IMR-90 (cell line): Measurements from ENCODE around the gene LRRC36. TPM values are rescaled to one million over a fixed set of nuclear protein-coding genes. Genes with fewer than 3 reads are reported as not detected.

Source experiments
- ATAC-seq: fragments of 200-7000 bp; cut with Tn5 transposase; 2 replicates; pipeline ENCODE4 v1.9.1; 2020; ENCODE audit warnings: low read depth, mild to moderate bottlenecking, moderate library complexity
- BruUV-seq: library from RNA; stranded (reverse); fragments of 400-500 nt; replicated peaks from 2 replicates; lab custom pipeline; 2021; lab: Mats Ljungman, UMichigan
- CTCF ChIA-PET: fragments of 300-600 bp; formaldehyde crosslinking; extraction: SDS; loops from one replicate; lab custom pipeline; 2021; ENCODE audit warnings: antibody characterized with exemption; lab: Yijun Ruan, JAX
- POLR2A ChIA-PET: fragments of 300-600 bp; sonication (Branson Sonifier 250); formaldehyde crosslinking; loops from one replicate; lab custom pipeline; 2022; ENCODE audit warnings: antibody characterized with exemption; ENCODE audit not compliant: unreplicated experiment; lab: Charles Lee
- DNase-seq: peaks from one replicate; pipeline ENCODE4 v3.0.0; 2013
- H2AFZ ChIP-seq: replicated peaks from 2 replicates; pipeline ENCODE3; 2013; ENCODE audit warnings: low read length, mild to moderate bottlenecking; ENCODE audit not compliant: poor library complexity
- H2AK5ac ChIP-seq: 2 replicates; pipeline ENCODE4 v1.6.1; 2013; ENCODE audit warnings: low read depth, low read length, inconsistent platforms
- H2AK9ac ChIP-seq: replicated peaks from 2 replicates; pipeline ENCODE3; 2013; ENCODE audit warnings: mild to moderate bottlenecking, low read depth, low read length, moderate library complexity; ENCODE audit not compliant: poor library complexity
- H2BK120ac ChIP-seq: 2 replicates; pipeline ENCODE4 v1.6.1; 2013; ENCODE audit warnings: low read depth, low read length, inconsistent platforms
- H2BK15ac ChIP-seq: 3 replicates; pipeline ENCODE4 v1.6.1; 2013; ENCODE audit warnings: low read depth, low read length, inconsistent platforms
- H2BK20ac ChIP-seq: 2 replicates; pipeline ENCODE4 v1.6.1; 2013; ENCODE audit warnings: low read depth, mild to moderate bottlenecking, inconsistent platforms, low read length, moderate library complexity
- H2BK5ac ChIP-seq: 2 replicates; pipeline ENCODE4 v1.6.1; 2013; ENCODE audit warnings: mild to moderate bottlenecking, low read depth, low read length, inconsistent platforms; ENCODE audit not compliant: poor library complexity, severe bottlenecking
- H3K14ac ChIP-seq: replicated peaks from 2 replicates; pipeline ENCODE4 v1.6.1; 2013; ENCODE audit warnings: low read depth, low read length, inconsistent platforms
- H3K18ac ChIP-seq: 2 replicates; pipeline ENCODE4 v1.6.1; 2013; ENCODE audit warnings: low read depth, low read length, control low read depth
- H3K23ac ChIP-seq: 2 replicates; pipeline ENCODE4 v1.6.1; 2013; ENCODE audit warnings: low read depth, low read length, inconsistent platforms
- H3K27ac ChIP-seq: 2 replicates; pipeline ENCODE4 v1.5.1; 2013; ENCODE audit warnings: mild to moderate bottlenecking, control low read depth, low read length; ENCODE audit not compliant: insufficient read depth
- H3K27me3 ChIP-seq: 2 replicates; pipeline ENCODE4 v1.6.1; 2013; ENCODE audit warnings: low read length; ENCODE audit not compliant: control insufficient read depth, insufficient read depth
- H3K36me3 ChIP-seq: 2 replicates; pipeline ENCODE4 v1.6.1; 2013; ENCODE audit warnings: low read length, mixed read lengths; ENCODE audit not compliant: control insufficient read depth, insufficient read depth
- H3K4ac ChIP-seq: 2 replicates; pipeline ENCODE4 v1.6.1; 2013; ENCODE audit warnings: low read depth, low read length, inconsistent platforms
- H3K4me1 ChIP-seq: 2 replicates; pipeline ENCODE4 v1.6.1; 2013; ENCODE audit warnings: low read length, mixed read lengths; ENCODE audit not compliant: control insufficient read depth, insufficient read depth
- H3K4me2 ChIP-seq: 2 replicates; pipeline ENCODE4 v1.6.1; 2013; ENCODE audit warnings: low read depth, mild to moderate bottlenecking, control low read depth, low read length, moderate library complexity
- H3K4me3 ChIP-seq: 2 replicates; pipeline ENCODE4 v1.5.1; 2013; ENCODE audit warnings: low read depth, mild to moderate bottlenecking, control low read depth, low read length, moderate library complexity; ENCODE audit not compliant: insufficient read depth
- H3K56ac ChIP-seq: 2 replicates; pipeline ENCODE4 v1.6.1; 2013; ENCODE audit warnings: low read length, inconsistent platforms; ENCODE audit not compliant: insufficient read depth; ENCODE audit errors: extremely low read depth
- H3K79me1 ChIP-seq, 2 experiments: 2 replicates each; pipeline ENCODE4 v1.6.1; 2013; ENCODE audit warnings: low read length in 2 of 2, inconsistent platforms in 1 of 2, low read depth in 1 of 2
- H3K9ac ChIP-seq: 2 replicates; pipeline ENCODE4 v1.6.1; 2013; ENCODE audit warnings: low read depth, low read length, control low read depth
- H3K9me1 ChIP-seq: 2 replicates; pipeline ENCODE4 v1.6.1; 2013; ENCODE audit warnings: low read length, inconsistent platforms; ENCODE audit not compliant: insufficient read depth
- H3K9me3 ChIP-seq: 2 replicates; pipeline ENCODE4 v1.6.1; 2013; ENCODE audit warnings: low read length; ENCODE audit not compliant: control insufficient read depth, insufficient read depth
- H4K20me1 ChIP-seq: 2 replicates; pipeline ENCODE4 v1.6.1; 2013; ENCODE audit warnings: low read length, inconsistent platforms; ENCODE audit not compliant: insufficient read depth
- H4K5ac ChIP-seq: 2 replicates; pipeline ENCODE4 v1.6.1; 2013; ENCODE audit warnings: mild to moderate bottlenecking, low read depth, low read length, control low read depth
- H4K8ac ChIP-seq, 2 experiments: 2 replicates each; pipeline ENCODE4 v1.6.1; 2013; ENCODE audit warnings: low read depth in 2 of 2, low read length in 2 of 2, control low read depth in 1 of 2, inconsistent platforms in 1 of 2
- H4K91ac ChIP-seq: 2 replicates; pipeline ENCODE4 v1.6.1; 2013; ENCODE audit warnings: low read depth, low read length, inconsistent platforms; ENCODE audit not compliant: insufficient read depth
- CEBPB ChIP-seq: IDR thresholded peaks from 2 replicates; pipeline ENCODE4 v1.6.1; 2012; ENCODE audit warnings: low read depth, low read length, improper control_type of control experiment
- CHD1 ChIP-seq: IDR thresholded peaks from 2 replicates; pipeline ENCODE4 v1.6.1; 2012; ENCODE audit warnings: low read depth, low read length, improper control_type of control experiment
- MAZ ChIP-seq: IDR thresholded peaks from 2 replicates; pipeline ENCODE4 v1.6.1; 2012; ENCODE audit warnings: low read depth, mild to moderate bottlenecking, low read length, improper control_type of control experiment, moderate library complexity, borderline replicate concordance
- MXI1 ChIP-seq: IDR thresholded peaks from 2 replicates; pipeline ENCODE4 v1.6.1; 2012; ENCODE audit warnings: low read depth, mild to moderate bottlenecking, low read length, moderate library complexity, borderline replicate concordance
- NFE2L2 ChIP-seq: fragments of 150-350 bp; IDR thresholded peaks from 2 replicates; pipeline ENCODE4 v1.6.1; 2016; ENCODE audit warnings: low read depth, mild to moderate bottlenecking, low read length
- RAD21 ChIP-seq: IDR thresholded peaks from 2 replicates; pipeline ENCODE4 v1.6.1; 2012; ENCODE audit warnings: low read length, improper control_type of control experiment
- RCOR1 ChIP-seq: IDR thresholded peaks from 2 replicates; pipeline ENCODE4 v1.6.1; 2012; ENCODE audit warnings: mild to moderate bottlenecking, low read length, improper control_type of control experiment; ENCODE audit not compliant: insufficient replicate concordance
- RFX5 ChIP-seq: IDR thresholded peaks from 2 replicates; pipeline ENCODE4 v1.8.0; 2012; ENCODE audit warnings: low read depth, mild to moderate bottlenecking, low read length, moderate library complexity
- SMC3 ChIP-seq: fragments of 150-350 bp; IDR thresholded peaks from 2 replicates; pipeline ENCODE4 v1.6.1; 2016; ENCODE audit warnings: low read depth, mild to moderate bottlenecking, antibody characterized with exemption, low read length, moderate library complexity
- WGBS, 2 experiments: methylation state at CpG; one replicate each; pipeline versions ENCODE4 v1.1.5 to v1.1.7; 2013; ENCODE audit warnings: missing lambda C conversion rate in 2 of 2; ENCODE audit not compliant: insufficient read length in 1 of 2; ENCODE audit errors: extremely low coverage in 2 of 2; 5-methylcytosine and 5-hydroxymethylcytosine counted together
- dilution Hi-C: fragments of 300-500 bp; cut with HindIII; formaldehyde crosslinking; loops from one replicate; pipeline ENCODE4 v1.14.3; 2018; ENCODE audit warnings: low sequenced_read_pairs; ENCODE audit not compliant: unreplicated experiment
- in situ Hi-C: fragments of 300-500 bp; cut with MboI; formaldehyde crosslinking; loops from 3 replicates; pipeline ENCODE4 v1.14.3; 2019; ENCODE audit warnings: low sequenced_read_pairs, inconsistent platforms, mixed read lengths
- intact Hi-C: fragments of 100-400 bp; cut with micrococcal nuclease; formaldehyde crosslinking; loops from 2 replicates; pipeline ENCODE4 v1.10.0; 2022
- polyA plus RNA-seq, 3 experiments: library from polyadenylated mRNA; depleted of rRNA; stranded (reverse); fragments of >200 nt; gene quantifications; 2 replicates each; pipeline ENCODE4 v1.2.3, GENCODE V29; 2012; ENCODE audit warnings: low replicate concordance in 1 of 3
- total RNA-seq: library from RNA; depleted of rRNA; stranded (reverse); fragments of >200 nt; gene quantifications from 2 replicates; pipeline ENCODE4 v1.2.3, GENCODE V29; 2012
- TF ChIP-seq, protein P1 (sequence below): fragments of 150-350 bp; IDR thresholded peaks from 2 replicates; pipeline ENCODE4 v1.6.1; 2016; ENCODE audit warnings: low read depth, mild to moderate bottlenecking, low read length, moderate library complexity, borderline replicate concordance
- TF ChIP-seq, protein P2 (sequence below): fragments of 150-350 bp; IDR thresholded peaks from 2 replicates; pipeline ENCODE4 v1.6.1; 2017; ENCODE audit warnings: mild to moderate bottlenecking, antibody characterized with exemption, low read length, low read depth
- TF ChIP-seq, protein P3 (sequence below): conservative IDR thresholded peaks from 2 replicates; pipeline ENCODE4 v1.5.1; 2012; ENCODE audit warnings: mild to moderate bottlenecking, low read depth, low read length, improper control_type of control experiment

The LRRC36 gene
- total and polyA plus RNA-seq, 2 of the 4 experiments (the other 2 are of a cell fraction) = 0.18 to 0.29 TPM

- 93% methylated on average over 3 of the region's 15 CpGs; no CpG with 5 or more reads in 1 of the 2 experiments for WGBS, 2 experiments
- CTCF ChIA-PET = no interaction called here
- POLR2A ChIA-PET = no interaction called here
- TF ChIP-seq, protein P1, sequence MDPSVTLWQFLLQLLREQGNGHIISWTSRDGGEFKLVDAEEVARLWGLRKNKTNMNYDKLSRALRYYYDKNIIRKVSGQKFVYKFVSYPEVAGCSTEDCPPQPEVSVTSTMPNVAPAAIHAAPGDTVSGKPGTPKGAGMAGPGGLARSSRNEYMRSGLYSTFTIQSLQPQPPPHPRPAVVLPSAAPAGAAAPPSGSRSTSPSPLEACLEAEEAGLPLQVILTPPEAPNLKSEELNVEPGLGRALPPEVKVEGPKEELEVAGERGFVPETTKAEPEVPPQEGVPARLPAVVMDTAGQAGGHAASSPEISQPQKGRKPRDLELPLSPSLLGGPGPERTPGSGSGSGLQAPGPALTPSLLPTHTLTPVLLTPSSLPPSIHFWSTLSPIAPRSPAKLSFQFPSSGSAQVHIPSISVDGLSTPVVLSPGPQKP = no peak
- TF ChIP-seq SMC3 (no peak), RAD21 (no peak), NFE2L2 (no peak), MAZ (no peak), RFX5 (no peak), CEBPB (no peak), RCOR1 (no peak), MXI1 (no peak), CHD1 (no peak)
- TF ChIP-seq, protein P2, sequence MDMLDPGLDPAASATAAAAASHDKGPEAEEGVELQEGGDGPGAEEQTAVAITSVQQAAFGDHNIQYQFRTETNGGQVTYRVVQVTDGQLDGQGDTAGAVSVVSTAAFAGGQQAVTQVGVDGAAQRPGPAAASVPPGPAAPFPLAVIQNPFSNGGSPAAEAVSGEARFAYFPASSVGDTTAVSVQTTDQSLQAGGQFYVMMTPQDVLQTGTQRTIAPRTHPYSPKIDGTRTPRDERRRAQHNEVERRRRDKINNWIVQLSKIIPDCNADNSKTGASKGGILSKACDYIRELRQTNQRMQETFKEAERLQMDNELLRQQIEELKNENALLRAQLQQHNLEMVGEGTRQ = no peak
- TF ChIP-seq, protein P3, sequence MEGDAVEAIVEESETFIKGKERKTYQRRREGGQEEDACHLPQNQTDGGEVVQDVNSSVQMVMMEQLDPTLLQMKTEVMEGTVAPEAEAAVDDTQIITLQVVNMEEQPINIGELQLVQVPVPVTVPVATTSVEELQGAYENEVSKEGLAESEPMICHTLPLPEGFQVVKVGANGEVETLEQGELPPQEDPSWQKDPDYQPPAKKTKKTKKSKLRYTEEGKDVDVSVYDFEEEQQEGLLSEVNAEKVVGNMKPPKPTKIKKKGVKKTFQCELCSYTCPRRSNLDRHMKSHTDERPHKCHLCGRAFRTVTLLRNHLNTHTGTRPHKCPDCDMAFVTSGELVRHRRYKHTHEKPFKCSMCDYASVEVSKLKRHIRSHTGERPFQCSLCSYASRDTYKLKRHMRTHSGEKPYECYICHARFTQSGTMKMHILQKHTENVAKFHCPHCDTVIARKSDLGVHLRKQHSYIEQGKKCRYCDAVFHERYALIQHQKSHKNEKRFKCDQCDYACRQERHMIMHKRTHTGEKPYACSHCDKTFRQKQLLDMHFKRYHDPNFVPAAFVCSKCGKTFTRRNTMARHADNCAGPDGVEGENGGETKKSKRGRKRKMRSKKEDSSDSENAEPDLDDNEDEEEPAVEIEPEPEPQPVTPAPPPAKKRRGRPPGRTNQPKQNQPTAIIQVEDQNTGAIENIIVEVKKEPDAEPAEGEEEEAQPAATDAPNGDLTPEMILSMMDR = no peak
These were observed 46.3 kb upstream of the LRRC36 start for GRCh38 chr16:67280090-67281015.

More at GRCh38 chr16:67280090-67281015, 46.3 kb upstream of the LRRC36 start:
- intact Hi-C loops (no loop called here), in situ Hi-C loops (no loop called here), dilution Hi-C loops (no loop called here)
- H4K91ac ChIP-seq = no peak overlapping the region
- no peaks in the 10 kb centered on the region for H3K27me3 ChIP-seq
- H3K36me3 ChIP-seq = 0 out of 2 replicates have a peak, but pooled peaks cover 3% of the 10 kb centered on the region
- ATAC-seq = no peak
- no peak overlapping the region for H3K4me3 ChIP-seq
- 0 out of 2 replicates have a peak overlapping the region, but pooled peaks have one; percentile 1 for H2BK20ac ChIP-seq
- peaks cover 11 to 32% of the 10 kb centered on the region in 2 experiments; a peak in 3 of 4 replicates for H3K79me1 ChIP-seq
- H4K8ac ChIP-seq = peak overlapping the region in 1 of 2 experiments; percentile 72; a peak in 1 of 4 replicates
- H3K4me1 ChIP-seq = peaks cover 26% of the 10 kb centered on the region
- peak overlapping the region; percentile 62; the same call in 1 of the 2 replicates for H4K5ac ChIP-seq
- H4K20me1 ChIP-seq = 0 out of 2 replicates have a peak, but pooled peaks cover 4% of the 10 kb centered on the region
- peak overlapping the region; percentile 39; the same call in 1 of the 2 replicates for H2BK120ac ChIP-seq
- H2AFZ ChIP-seq = no peak overlapping the region
- H3K56ac ChIP-seq = no peak overlapping the region
- H3K4ac ChIP-seq = 0 out of 2 replicates have a peak overlapping the region, but pooled peaks have one; percentile 58
- H3K23ac ChIP-seq = no peak overlapping the region
- no peaks in the 10 kb centered on the region for H3K9me3 ChIP-seq
- H2AK9ac ChIP-seq = peak overlapping the region; percentile 94
- no peak overlapping the region for H3K27ac ChIP-seq
- H3K18ac ChIP-seq = no peak overlapping the region
- no peak overlapping the region for H3K9ac ChIP-seq
- H3K14ac ChIP-seq = no peak overlapping the region
- H3K9me1 ChIP-seq = peaks cover 29% of the 10 kb centered on the region
- H2BK5ac ChIP-seq = no peak overlapping the region
- peak overlapping the region; percentile 95; the same call in 1 of the 2 replicates for H2AK5ac ChIP-seq
- no peak overlapping the region; the same call in 2 of the 3 replicates for H2BK15ac ChIP-seq
- no TSS peak for BruUV-seq
- DNase-seq = no peak
- H3K4me2 ChIP-seq = no peak overlapping the region
